HFF-Myc (cell line): ENCODE data around the gene NCAN.

Source experiments
- DNase-seq: peaks from one replicate; pipeline ENCODE4 v3.0.0-alpha.2; 2011; ENCODE audit warnings: low read depth; ENCODE audit errors: extremely low read depth
- H3K4me3 ChIP-seq: replicated peaks from 2 replicates; pipeline ENCODE4 v1.5.1; 2011; ENCODE audit warnings: low read depth, mild to moderate bottlenecking, control low read depth, low read length
- CTCF ChIP-seq: IDR thresholded peaks from 2 replicates; pipeline ENCODE4 v1.5.1; 2012; ENCODE audit warnings: mild to moderate bottlenecking, low read depth, low read length, control low read depth; ENCODE audit errors: missing control alignments

NCAN gene

GRCh38 chr19:19211499-19212420 lies at the start of gene NCAN:
NCAN (plus strand) TSS chr19:19211958; CDS start chr19:19216954, 4,996 bp downstream.
- no peak within 1 kb of the TSS for H3K4me3 ChIP-seq
- no peak for DNase-seq
- no peak for TF ChIP-seq CTCF

DNA sequence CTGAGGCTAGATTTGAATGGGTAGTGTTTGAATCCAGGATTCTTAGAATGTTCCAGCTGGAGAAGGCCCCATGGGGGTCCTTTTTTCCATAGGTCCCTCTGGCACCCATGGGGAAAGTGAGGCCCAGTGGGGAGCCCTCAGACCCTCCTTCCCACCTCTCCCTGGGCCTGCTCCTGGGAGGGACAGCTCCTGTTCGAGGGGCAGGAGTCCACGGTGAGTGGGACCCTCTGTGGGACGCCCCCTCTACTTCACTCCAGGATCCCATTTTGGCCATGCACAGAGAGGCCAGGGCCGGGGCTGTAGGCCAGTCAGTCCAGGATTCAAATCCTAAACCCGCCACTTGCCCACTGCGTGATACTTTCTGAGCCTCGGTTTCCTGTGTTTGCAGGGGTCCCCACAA lies 49.3 kb upstream of the NCAN start:
- no peak for TF ChIP-seq CTCF
- no peak for DNase-seq
- H3K4me3 ChIP-seq: no peak overlapping the region

DNA sequence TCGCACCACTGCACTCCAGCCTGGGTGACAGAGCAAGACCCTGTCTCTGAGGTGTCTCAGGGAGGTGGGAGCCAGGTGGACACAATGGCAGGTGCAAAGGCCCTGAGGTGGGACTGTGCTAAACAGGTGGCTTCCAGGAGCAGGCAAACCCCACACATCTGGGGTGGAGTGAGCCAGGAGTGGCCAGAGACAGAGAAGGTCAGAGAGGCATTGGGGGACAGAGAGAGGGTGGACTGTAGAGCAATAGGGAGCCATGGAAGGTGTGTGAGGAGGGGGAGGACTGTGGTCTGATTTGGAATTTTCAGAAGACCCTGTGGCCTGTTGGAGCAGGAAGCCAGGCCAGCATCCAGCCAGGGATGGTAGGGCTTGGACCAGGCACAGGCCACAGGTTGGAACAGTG lies 46.4 kb upstream of the NCAN start:
- no peak overlapping the region for H3K4me3 ChIP-seq
- no peak for TF ChIP-seq CTCF
- no peak for DNase-seq

GRCh38 chr19:19167612-19168011 lies 44.1 kb upstream of the NCAN start:
- TF ChIP-seq CTCF: no peak
- no peak for DNase-seq
- no peak overlapping the region for H3K4me3 ChIP-seq

- DNase-seq: no peak
- H3K4me3 ChIP-seq: no peak overlapping the region
- TF ChIP-seq CTCF: no peak
Observed at GRCh38 chr19:19169236-19170052, 42.3 kb upstream of the NCAN start.

DNA sequence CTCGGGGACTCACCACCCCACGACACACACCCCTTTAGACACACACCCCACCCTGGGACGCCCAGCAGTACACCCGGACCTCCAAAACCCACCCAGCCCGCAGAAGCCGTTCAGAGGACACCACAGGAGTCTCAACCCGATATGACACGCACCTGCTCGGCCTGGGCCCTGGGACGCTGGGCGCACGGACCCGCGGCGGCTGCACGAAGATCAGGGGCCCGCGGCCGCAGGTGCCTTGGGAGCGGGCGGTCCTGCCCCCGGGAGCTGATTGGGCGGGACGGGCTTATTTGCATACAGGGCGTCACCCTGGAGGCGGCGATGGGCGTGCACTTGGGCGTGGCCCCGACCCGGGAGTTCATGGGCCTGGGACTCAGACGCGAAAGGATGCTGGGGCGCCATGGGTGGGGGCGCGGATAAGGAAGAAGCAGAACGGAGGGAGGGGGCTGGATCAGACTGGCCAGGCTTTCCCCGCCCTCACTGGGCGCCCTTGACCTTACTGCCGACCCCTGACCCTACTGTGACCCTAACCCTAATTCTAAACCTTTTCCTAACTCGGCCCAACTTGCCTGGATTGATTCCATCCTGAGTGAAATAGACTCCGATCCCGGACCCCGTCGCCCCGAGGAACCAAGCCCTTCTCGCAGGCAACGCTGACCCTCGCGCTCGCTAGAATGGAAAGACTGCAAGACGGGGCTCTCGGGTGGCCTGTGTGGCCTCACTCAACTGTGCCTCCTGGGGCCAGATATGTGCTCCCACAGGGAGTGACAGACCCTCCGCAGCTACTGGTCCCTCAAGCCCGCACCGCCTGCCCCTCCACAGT lies 41.5 kb upstream of the NCAN start, which contains the start of gene MEF2B:
Gene MEF2B, minus strand, starts transcription at position 211 of the 820 bp plus-strand sequence. CDS start 19,528 bp downstream, outside the sequence.
- no peak within 1 kb of the TSS for H3K4me3 ChIP-seq
- DNase-seq: no peak
- TF ChIP-seq CTCF: no peak
